Measurements from ENCODE around the gene LRRC25. TPM values are rescaled to one million over a fixed set of nuclear protein-coding genes. Genes with fewer than 3 reads are reported as not detected.

Gene LRRC25
- total RNA-seq, 1 experiment from 2014 or later = 0.12 TPM

- H3K36me3 ChIP-seq (ENCODE audit: control insufficient read depth in 1 of 2, insufficient read depth in 2 of 2, low read length in 2 of 2) = no peaks in the 10 kb centered on the region; a peak in 1 of 4 replicates
- no peaks in the 10 kb centered on the region for H3K27me3 ChIP-seq (ENCODE audit: insufficient read depth, low read length)
- no peaks in the 10 kb centered on the region for H3K9me3 ChIP-seq (ENCODE audit: control insufficient read depth in 1 of 2, insufficient read depth in 1 of 2, low read depth in 1 of 2, low read length in 2 of 2)
- intact Hi-C loops (cut with micrococcal nuclease) = no loop called here
- POLR2A ChIA-PET = interaction anchor here (0.6 kb wide), 1 partner anchor 15 kb away, joined by 4 read pairs; no protein-coding TSS in a partner anchor
- H2AFZ ChIP-seq (ENCODE audit: low read depth, low read length, poor library complexity, severe bottlenecking) = no peak overlapping the region
- BruUV-seq (replicated peaks) = no TSS peak
- DNase-seq (ENCODE audit: low read depth, low spot score) (no peak), ATAC-seq (no peak)
- peak overlapping the region; percentile 98 for H3K27ac ChIP-seq (ENCODE audit: low read depth, low read length)
- H4K20me1 ChIP-seq (ENCODE audit: insufficient read depth) = no peaks in the 10 kb centered on the region
- CTCF ChIA-PET = no interaction called here
- H3K4me1 ChIP-seq (ENCODE audit: control insufficient read depth in 1 of 2, insufficient read depth in 2 of 2, low read length in 2 of 2) = peaks cover 35 to 76% of the 10 kb centered on the region in 2 experiments
- no peaks in the 10 kb centered on the region for H3K9me2 ChIP-seq (ENCODE audit: insufficient read depth)
- H3K9ac ChIP-seq (ENCODE audit: low read length) = peak overlapping the region; percentile 96
- TF ChIP-seq CEBPB (IDR thresholded peaks at IDR 0.05; ENCODE audit: low read depth) = no peak
- no peak for TF ChIP-seq TCF7L2 (IDR thresholded peaks at IDR 0.05; ENCODE audit: borderline replicate concordance, extremely low read depth, insufficient read depth, insufficient read length)
- no peak for TF ChIP-seq CBX3 (IDR thresholded peaks at IDR 0.05; ENCODE audit: low read depth)
- TF ChIP-seq POLR2AphosphoS5 (IDR thresholded peaks at IDR 0.05; ENCODE audit: low read depth, low read length) = no peak
- no peak for TF ChIP-seq SIN3A (IDR thresholded peaks at IDR 0.05; ENCODE audit: low read depth)
- TF ChIP-seq ATF3 (IDR thresholded peaks at IDR 0.05) = no peak
- TF ChIP-seq ELF1 (IDR thresholded peaks at IDR 0.05; ENCODE audit: borderline replicate concordance, low read depth) = no peak
- no peak for TF ChIP-seq CTCF (IDR thresholded peaks at IDR 0.05 in 2 of 3, conservative IDR thresholded peaks at IDR 0.05 in 1 of 3; ENCODE audit: borderline replicate concordance in 1 of 3, insufficient read depth in 1 of 3, low read depth in 2 of 3, low read length in 2 of 3)
- H3K4me3 ChIP-seq (replicated peaks in 1 of 2; ENCODE audit: low read depth in 1 of 2, low read length in 2 of 2) = peak overlapping the region; percentile 65 to 92; a peak in 3 of 4 replicates
- RAD21 ChIA-PET (ENCODE audit: low non-redundant PET in 1 of 2, low total read pairs in 2 of 2, uncharacterized antibody in 2 of 2, unreplicated experiment in 2 of 2) = no interaction called here
- H3K4me2 ChIP-seq (ENCODE audit: low read length) = peak overlapping the region; percentile 100
- peaks cover 69% of the 10 kb centered on the region for H3K79me2 ChIP-seq (ENCODE audit: insufficient read depth, low read length)
Observed at GRCh38 chr19:18421371-18421959, 24.0 kb upstream of the LRRC25 start.
